Measurements from ENCODE around the gene PNMA8A.

GRCh38 chr19:46426035-46426505 lies 45.3 kb downstream of the PNMA8A start:
- TF ChIP-seq EZH2phosphoT487 (IDR thresholded peaks at IDR 0.05; ENCODE audit: insufficient read depth, low read depth) = no peak
- no peak for TF ChIP-seq EZH2 (IDR thresholded peaks at IDR 0.05; ENCODE audit: insufficient read depth, poor library complexity, severe bottlenecking)
